ENCODE results near the gene GABRA4.

- TF ChIP-seq CTCF (conservative IDR thresholded peaks at IDR 0.05; ENCODE audit: low read length) (no peak), EZH2phosphoT487 (IDR thresholded peaks at IDR 0.05; ENCODE audit: borderline replicate concordance, low read depth, low read length) (no peak)
Measured at GRCh38 chr4:46953564-46953963, 39.8 kb downstream of the GABRA4 start.

Measured in OCI-LY7 (cell line).